ENCODE results near the gene S1PR5.

DNA sequence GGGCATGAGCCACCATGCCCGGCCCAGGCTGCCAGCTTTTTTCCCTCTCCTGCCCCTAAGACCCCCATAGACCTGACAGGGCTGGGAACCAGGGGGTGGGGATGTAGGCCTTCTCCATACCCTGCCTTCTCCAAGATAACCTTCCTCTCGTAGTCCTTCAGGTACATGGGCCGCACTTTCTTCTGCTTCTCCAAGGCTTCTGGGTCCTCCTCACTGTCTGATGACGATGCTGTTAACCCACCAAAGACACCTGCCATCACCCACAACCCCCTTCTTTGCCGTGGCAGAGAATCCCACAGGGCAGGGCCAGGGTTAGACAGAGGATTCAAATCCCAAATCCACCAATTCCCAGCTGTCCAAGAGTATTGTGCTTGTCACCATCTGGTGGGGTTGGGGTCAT lies 45.4 kb upstream of the S1PR5 start:
- TF ChIP-seq EZH2 (IDR thresholded peaks at IDR 0.05; ENCODE audit: borderline replicate concordance, low read depth, low read length, severe bottlenecking) = no peak
- TF ChIP-seq, protein P1, sequence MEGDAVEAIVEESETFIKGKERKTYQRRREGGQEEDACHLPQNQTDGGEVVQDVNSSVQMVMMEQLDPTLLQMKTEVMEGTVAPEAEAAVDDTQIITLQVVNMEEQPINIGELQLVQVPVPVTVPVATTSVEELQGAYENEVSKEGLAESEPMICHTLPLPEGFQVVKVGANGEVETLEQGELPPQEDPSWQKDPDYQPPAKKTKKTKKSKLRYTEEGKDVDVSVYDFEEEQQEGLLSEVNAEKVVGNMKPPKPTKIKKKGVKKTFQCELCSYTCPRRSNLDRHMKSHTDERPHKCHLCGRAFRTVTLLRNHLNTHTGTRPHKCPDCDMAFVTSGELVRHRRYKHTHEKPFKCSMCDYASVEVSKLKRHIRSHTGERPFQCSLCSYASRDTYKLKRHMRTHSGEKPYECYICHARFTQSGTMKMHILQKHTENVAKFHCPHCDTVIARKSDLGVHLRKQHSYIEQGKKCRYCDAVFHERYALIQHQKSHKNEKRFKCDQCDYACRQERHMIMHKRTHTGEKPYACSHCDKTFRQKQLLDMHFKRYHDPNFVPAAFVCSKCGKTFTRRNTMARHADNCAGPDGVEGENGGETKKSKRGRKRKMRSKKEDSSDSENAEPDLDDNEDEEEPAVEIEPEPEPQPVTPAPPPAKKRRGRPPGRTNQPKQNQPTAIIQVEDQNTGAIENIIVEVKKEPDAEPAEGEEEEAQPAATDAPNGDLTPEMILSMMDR (IDR thresholded peaks at IDR 0.05; ENCODE audit: borderline replicate concordance, extremely low read depth, low read length, poor library complexity, severe bottlenecking) = no peak
